Mucosa of gallbladder (tissue), 1 donor: ENCODE results near the gene ERI3. TPM values are rescaled to one million over a fixed set of nuclear protein-coding genes. Genes with fewer than 3 reads are reported as not detected.
A peak's percentile ranks its signal among the peaks of the same experiment; 100 is the strongest.

Experiments
- DNase-seq: peaks from one replicate; pipeline ENCODE4 v3.0.0-alpha.2; 2020; ENCODE audit warnings: low spot score
- total RNA-seq: library from RNA; stranded (reverse); gene quantifications from one replicate; pipeline ENCODE4 v1.2.1, GENCODE V29; 2021
- donor health status: DM: no; HTN: no; CAD: no.

Gene ERI3, protein sequence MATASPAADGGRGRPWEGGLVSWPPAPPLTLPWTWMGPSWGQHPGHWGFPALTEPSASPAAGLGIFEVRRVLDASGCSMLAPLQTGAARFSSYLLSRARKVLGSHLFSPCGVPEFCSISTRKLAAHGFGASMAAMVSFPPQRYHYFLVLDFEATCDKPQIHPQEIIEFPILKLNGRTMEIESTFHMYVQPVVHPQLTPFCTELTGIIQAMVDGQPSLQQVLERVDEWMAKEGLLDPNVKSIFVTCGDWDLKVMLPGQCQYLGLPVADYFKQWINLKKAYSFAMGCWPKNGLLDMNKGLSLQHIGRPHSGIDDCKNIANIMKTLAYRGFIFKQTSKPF
- total RNA-seq: 51.9 TPM

DNA sequence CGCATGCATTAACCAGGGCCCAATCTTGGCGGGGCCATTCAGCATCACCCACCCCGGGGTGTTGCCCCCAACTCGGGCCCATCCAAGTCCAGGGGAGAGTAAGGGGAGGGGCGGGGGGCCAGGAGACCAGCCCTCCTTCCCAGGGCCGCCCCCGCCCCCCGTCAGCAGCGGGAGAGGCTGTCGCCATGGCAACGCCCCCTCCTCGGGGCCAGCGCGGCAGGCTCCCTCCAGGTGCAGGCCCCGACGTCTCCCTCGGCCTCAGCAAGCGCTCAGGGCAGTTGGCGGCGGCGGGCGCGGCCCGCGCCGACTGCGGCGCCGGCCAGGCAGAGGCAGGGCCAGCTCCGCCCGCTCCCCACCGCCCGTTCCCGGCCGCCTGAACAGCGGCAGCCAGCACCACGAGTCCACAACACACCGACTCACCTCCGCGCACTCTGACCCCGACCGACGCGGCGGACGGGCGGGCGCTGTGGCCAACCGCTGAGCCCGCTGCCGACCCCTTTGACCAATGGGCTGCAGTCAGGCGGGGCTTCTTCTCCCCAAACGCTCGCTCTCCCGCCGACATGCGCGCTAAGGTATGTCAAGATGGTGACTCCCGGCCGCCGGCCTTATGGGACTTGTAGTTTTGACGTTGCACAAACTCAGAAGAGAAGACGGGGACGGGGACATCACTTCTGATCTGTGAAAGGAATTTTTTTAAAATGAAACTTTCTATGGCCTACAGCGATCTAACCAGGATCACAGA is at the start of gene ERI3:
TSS of gene ERI3 (minus strand) at position 418 of the 742 bp plus-strand sequence. CDS start at position 187, 231 bp downstream.
- peak; percentile 97 for DNase-seq

DNA sequence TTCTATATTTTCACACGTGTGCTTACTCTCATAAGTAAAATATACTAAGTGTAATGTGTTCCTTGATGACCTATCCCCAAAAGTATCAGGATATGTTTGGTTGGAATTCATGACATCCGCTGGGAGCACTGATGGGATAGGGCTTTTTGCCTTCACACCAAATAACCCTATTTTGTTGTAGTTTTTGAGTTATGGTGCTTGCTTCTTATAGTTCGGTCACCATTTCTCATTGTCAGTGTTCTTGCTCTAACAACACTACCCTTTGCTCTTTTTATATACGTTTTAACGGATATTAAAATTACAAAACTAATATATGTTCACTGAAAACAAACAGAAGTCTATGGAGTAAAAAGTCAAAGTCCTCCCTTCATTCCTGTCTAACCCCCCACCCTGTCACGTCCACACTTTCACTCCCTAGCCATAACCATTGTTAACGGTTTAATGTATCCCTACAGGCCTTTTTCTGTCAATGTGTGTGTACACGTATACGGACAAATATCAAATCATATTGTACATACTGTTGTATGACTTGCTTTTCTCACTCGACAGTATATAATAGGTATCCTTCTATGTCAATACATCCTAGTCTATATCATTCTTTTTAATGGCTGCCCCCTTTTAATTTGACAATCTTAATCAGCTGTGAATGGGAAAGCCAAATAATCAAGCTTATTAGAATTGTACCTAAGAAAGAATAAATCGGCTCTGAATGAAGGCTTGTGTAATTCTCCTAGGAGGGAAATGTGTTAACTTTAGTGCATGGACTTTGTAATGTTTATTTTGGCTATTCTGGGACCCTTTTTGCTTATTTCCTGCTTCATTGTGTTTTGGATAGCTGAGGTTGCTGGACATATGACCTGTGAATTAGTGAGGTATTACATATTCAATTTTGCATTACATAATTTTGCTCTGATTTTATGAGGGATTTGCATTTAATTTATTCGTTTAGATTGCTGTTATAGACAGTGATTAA is 46.5 kb upstream of the ERI3 start:
- DNase-seq: no peak

DNA sequence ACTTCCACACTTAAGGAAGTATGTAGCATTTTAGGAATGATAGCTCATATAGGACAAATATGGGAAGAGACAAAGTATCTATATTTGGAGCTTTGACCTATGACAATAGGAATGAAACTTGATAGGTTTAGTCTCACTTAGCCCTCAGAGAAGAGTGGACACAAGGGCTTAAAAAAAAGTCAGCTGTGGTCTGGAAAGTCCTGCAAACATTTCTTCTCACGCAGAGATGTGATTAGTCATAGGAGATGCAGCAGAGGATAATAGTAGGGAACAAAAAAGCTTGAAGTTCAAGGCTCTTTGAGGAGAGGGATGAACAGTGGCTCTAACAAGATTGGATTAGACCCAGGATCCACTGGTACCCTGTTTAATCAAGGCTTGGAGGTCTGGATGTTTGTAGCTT is 35.2 kb upstream of the ERI3 start:
- DNase-seq: no peak

DNA sequence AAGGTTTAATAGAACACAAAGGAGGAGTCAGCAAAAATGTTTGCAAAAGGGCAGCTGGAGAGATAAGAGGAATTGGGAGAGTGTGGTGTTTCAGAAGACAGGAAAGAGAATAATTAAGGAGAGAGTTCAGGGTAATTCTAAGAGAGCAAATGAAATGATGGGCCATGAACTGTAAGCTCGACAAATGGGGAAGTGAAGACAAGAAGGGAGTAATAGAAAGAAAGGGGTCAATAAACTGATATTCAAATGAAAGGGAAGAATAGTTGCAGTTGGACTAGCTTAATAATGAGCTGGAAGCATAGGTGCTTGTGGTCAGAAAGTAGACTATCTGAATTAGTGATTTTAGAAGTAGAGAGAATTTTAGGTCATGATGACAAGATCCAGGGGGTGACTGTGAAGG is 34.4 kb upstream of the ERI3 start:
- no peak for DNase-seq

DNA sequence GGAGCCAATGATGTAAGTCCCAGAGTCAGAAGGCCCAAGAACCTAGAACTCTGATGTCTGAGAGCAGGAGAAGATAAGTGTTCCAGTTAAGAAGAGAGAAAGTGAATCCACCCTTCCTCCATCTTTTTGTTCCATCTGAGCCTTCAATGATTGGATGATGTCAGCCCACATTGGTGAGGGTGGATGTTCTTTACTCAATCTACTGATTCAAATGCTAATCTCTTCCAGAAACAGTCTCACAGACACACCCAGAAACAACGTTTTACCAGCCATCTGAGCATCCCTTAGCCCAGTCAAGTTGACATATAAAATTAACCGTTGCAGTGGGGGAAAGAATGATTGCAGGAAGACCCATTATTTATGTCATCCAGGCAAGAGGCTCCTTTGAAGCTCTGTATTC is 33.5 kb upstream of the ERI3 start:
- DNase-seq: no peak

DNA sequence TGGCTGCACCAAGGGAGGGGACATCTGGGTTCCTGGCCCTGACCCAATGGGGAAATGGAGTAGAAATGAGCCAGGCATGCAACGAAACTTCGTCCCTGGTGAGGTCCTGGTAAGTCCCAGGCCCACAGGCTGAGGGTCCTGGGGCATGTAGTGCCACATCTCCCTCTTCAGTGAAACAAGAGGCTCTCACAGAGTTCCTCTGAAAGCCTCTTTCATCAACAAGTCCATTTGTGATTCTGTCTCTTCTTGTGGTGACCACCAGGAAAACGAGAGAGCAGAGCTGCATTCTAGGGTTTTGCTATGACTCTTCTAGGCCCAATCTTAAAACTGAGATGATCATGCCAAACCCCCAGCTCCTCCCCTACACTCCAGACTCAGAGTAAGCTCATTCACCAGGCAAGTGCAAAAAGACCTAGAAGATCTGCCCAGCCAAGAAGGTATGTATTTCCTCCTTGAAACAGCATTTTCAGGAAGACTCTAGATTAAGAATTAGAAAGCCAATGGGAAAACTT is 25.7 kb upstream of the ERI3 start:
- DNase-seq: no peak

DNA sequence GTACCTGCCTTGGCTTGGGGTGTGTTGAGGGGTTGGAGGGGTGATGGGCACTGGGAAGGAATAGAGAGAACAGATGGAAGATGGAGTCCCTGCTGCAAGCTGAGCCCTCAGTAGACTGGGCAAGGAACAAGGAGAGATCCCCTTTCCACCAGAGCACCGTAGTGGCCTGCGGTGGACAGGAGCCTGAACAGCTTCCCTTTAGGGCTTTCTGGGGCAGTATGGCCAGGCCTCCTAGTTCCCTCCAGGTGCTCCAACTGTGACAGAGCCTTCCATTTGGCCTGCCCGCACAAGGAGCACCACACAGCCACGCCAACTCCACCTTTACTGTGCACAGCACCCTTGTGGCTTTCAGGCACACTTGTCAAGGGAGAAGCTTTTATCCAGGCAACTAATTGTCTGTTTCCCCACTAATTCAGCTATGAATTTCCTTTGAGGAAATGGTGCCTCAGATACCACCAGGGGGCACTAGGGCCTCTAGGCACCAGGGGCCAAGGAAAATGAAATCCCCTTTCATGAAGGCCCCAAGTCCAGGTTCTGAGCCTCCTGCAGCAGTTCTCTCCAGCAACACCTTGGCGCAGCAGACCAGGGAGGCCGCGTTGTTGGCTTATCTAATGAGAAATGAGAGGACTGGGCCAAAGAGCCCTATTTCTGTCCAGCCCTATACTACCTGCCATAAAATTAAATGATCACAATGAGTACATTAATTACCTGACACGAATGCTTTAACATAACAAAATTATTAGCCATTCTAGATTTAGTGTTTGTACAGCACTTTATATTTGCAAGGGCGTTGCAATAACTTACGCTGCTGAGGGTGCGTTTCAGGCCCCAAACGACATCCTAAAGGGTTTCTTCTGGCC is 23.1 kb upstream of the ERI3 start:
- DNase-seq: peak; percentile 24

DNA sequence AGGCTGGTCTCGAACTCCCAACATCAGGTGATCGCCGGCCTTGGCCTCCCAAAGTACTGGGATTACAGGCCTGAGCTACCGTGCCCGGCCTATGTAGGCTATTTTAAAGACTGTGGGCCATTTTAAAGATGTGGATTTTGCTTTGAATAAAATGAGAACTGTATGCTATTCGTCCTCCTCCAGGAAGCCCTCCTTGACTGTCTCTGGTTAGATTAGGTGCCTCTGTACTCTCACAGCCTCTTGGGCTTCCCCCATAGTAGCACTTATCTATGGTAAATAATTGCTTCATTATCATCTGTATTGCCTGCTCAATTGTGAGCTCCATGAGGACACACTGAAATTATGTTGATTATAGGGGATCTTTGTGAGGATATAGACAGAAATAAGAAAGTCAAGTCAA is 20.5 kb upstream of the ERI3 start:
- no peak for DNase-seq

DNA sequence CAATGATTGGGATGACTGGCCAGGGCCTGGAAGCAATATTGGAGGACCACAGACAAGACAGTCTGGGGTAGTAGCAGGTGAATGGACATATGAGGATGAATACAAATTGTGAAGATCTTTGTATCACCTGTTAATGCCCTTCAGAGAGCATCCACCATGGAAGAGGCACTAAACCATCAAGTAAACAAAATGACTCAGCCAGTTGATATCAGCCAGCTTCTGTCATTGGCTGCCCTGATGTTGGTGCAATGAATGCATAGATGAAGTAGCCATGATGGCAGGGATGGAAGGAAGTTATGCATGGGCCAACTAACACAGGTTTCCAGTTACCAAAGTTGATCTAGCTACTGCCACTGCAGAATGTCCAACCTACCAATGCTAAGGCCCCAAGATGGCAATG is 16.1 kb upstream of the ERI3 start:
- no peak for DNase-seq

DNA sequence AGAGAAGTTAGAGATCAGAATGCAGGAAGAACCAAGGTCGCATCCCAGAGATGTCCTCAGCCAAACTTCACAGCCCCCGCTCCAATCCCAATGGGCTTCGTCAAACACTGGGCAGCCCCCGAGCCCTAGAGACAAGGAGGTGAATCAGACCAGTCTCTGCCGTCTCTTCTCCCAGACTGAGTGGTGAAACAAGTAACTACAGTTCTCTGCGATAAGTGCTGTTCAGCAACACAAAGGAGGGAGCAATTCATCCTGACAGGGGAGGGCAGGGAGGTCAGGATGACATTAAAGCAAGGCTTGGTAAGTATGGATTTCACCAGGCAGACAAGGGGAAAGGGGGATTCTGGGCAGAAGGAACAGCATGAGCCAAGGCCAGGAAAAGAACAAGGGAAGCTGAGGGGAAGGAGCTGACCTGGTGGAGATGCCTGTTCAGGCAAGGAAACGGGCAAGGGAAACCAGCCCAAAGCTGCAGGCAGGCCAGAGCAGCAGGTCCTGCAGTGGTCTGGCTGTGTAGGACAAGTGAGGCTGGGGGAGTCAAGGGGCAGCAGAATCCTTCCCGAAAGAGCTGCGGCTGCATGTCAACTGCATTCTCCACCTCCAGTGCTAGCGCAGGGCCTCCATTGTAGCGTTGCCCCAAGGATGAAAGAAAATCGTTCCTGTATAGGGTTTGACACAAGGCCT is 13.6 kb upstream of the ERI3 start:
- no peak for DNase-seq

DNA sequence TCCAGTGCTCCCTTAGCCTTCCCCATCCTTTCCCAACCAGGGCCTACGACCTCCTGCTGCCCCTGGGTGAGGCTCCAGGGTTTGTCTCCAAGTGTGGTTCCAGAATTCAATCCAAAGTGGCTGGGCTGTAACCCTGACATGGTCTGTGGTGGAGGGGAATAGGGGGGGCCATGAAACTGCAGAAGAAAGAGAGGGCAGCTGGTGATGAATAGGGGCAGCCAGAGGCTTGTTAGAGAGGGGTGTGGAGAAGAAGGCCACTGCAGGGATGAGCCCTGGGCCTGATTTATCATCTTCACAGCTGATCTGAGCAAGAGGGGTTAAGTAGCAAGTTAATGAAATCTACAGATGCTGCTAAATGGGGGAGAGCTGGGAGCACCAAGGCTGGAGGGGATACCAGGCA is 12.9 kb upstream of the ERI3 start:
- DNase-seq: no peak

DNA sequence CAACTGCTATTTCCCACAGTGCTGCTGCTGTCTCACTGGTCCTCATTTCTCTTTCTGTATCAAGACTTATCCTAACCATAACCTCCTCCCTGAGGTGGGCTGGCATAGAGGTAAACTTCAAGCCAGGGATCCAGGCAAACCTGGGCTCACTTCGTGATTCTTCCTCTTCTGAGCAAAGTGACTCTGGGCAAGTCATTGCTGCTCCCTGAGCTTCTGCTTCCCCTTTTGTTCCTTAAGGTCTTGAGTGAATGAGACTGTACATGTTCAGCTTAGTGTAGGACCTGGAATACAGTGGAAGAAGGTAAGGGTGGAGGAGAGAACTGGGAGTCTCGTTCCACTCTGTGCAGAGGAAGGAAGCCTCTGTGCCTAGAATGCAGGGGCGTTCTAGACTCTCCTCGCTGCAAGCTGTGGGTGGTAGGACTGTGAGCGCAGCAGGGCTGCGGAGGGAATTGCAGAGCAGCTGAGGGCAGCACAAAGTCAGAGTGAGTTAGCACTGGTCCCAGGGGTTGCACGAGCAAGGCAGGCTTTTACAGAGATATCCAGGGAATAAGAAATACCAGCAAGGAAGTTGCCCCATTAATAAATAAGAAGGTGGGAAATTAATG is 11.4 kb upstream of the ERI3 start:
- no peak for DNase-seq

DNA sequence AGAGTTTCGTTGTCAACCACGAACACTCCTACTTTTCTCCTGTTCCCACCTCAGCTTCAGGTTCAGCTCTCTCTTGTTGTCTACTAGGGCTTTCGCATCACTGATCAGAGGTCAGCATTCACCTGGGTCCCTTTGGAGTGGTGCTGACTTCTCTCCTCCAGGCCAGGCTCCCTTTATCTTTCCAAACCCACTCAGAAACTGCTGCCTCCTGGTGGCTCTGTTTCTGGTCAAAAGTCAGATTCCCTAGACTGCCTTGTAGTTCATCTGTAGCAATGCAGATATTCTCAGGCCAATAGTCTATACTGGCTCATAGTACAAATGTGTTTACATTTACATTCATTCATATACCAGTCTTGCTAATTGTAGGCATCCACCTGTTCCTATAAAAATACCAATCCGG is 6.4 kb upstream of the ERI3 start:
- no peak for DNase-seq

DNA sequence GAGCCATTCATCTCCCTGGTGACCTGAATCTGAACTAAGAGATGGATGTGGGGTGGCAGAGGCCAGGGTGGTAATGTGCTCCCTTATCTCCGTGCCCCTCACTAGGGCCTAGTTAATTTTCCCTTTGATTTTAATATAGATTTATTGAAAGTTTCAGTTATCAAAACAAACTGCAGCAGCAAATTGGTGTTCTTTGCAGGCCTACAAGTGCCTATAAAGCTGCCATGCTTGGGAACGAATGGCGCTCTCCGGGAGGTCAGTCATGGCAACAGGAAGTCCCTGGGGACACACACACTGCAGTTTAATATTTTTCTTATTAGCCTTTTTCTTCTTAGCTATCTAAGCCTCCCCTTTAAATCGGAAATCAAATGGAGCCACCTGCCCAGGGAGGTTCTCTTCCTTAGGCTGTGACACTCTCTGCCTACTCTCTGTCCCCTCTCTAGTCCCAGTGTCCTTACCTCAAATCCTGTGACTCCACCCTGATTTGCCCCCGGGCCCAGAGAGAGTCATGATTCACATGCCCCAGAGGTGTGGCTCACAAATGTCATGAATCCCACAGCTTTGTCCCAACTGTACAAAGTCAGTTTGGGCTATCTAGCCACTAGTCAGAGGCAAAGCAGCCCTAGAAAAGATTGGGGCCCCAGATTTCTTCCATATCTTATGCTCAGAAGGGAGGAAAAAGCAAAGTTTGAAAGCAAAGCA is 4.3 kb upstream of the ERI3 start:
- no peak for DNase-seq

DNA sequence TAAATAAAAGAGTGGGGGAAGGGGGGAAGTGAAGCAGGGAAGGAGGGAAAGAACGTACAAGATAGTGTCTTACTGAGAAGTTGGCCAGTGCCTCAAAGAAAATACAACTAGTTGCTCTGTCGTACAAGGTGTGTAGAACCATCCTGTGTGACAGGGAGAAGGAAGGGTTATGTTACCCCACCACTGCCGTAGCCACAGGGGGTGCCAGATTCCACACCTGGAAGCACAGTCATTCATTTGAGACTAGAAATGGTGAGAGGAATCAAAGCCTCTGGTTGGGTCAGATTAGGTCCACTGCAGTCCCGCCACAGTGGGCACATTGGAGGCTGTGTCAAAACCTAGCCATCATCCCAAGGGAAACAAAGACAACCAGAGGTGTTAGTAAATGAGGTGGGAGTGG is 2.7 kb upstream of the ERI3 start:
- DNase-seq: no peak

DNA sequence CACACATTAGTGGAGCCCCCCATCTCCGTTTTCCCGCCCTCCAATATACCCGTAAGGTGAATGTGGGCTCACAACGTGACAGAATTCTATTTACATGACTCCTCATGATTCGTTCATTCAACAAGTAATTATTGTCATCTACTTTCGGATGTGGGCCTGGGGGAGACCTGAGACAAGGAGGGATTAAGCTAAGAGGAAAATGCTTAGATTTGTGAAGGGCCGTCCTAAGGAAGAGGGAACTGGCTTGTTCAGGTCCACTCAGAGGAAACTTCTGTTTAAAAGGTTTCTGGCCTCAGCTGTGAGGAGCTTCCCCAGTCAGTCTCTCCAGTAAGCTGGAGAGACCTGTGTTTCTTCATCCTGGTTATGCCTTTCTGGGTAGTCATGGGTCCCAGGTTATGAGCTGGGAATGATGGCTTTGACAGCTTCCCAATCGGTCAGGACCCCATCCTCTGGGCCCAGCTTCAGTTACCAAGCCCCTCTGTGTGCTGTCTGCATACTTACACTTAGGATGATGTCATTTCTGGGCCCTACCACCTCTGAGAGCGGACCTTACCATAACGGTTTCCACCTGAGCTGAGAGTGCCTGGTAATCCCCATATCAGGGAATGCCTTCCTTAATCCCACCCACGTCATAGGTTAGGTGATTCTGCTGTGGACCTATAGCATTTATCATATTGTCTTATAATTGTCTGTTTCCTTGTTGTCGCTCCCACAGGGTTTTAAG is 687 bp upstream of the ERI3 start:
- no peak for DNase-seq

DNA sequence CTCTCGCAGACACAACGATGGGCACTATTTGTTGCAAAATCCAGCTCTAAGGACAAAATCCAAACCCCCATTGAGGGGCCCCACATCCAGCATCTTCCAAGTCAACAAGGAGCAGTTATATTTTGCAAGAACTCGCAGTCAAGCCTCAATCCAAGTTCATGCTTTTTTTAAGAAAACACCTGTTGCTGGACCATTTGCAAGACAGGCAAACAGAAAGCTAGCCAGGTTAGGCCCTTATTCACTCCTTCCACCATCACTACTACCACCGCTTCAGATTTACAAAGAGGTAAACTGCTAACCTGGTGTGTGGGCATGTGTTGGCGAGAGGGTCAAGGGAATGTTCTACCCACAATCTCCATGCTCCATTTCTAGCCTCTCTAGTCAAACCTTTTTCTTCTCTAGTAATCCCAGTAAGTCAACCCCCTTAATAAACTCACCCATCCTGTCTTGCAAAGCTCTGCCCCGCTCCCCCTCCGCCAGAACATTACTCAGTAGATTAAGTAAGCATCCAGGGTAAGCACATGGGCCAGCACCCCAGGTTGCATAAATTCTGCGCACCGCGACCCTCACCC is 703 bp downstream of the ERI3 start:
- no peak for DNase-seq

DNA sequence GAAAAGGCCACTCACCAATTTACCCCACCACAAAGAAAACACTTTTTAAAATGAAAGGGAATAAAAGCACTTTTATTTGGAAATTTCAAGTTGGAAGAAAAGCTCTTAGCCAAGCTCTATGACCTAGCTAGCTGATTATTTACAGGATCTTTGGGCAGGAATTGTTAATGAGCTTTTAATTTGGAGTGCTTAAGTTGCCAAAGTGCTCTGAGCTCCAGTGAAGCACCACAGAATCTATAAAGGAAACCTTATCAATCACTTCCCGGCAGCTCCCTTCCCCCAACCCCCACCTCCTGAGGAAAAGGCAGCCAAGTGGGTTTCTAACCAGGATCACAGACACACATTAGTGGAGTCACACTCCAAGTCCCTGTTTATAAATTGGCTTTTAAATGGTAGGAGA is 1.5 kb downstream of the ERI3 start:
- DNase-seq: no peak
